Measurements from ENCODE around the gene PPP2R2B.
"Not testable (repeated sequence)": the region's sequence is repeated elsewhere in the genome, so short reads cannot be mapped to it uniquely, and the experiment has no call there.

Gene PPP2R2B

DNA sequence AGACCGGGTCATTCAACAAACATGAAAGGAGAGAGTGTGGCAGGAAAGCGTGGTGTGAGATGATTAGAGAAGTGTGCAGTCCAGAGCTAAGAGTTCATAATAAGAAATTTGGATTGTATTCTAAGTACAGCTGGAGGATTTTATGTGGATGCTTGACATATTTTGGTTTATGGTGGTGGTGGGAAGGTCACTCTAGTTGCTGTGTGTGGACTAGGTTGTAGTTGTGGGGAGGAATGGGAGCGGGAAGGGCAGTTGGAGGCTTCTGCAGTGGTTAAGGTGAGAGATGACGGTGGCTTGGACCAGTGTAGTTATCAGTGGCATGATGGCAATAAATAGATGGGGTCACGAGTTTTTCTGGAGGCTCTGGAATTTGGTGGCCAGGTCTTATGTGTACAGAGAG lies 316.8 kb downstream of the PPP2R2B start:
- Histone ChIP-seq H3K27ac (no peak overlapping the region), H3K27me3 (ENCODE audit: insufficient read depth, low read depth) (no peaks in the 10 kb centered on the region), H3K79me2 (ENCODE audit: insufficient read depth, low read depth) (no peaks in the 10 kb centered on the region), H4K20me1 (ENCODE audit: insufficient read depth) (no peaks in the 10 kb centered on the region), H3K4me2 (no peak overlapping the region), H3K9ac (no peak overlapping the region), H3K4me1 (ENCODE audit: low read depth, poor library complexity, severe bottlenecking) (peaks cover 13% of the 10 kb centered on the region), H3K36me3 (ENCODE audit: insufficient read depth) (no peaks in the 10 kb centered on the region), H2AFZ (ENCODE audit: low read depth) (no peak overlapping the region), H3K4me3 (IDR thresholded peaks at IDR 0.05; ENCODE audit: insufficient read depth, low read depth, low read length) (no peak overlapping the region)
- no peak for TF ChIP-seq CTCF (conservative IDR thresholded peaks at IDR 0.05; ENCODE audit: low read depth, low read length)

DNA sequence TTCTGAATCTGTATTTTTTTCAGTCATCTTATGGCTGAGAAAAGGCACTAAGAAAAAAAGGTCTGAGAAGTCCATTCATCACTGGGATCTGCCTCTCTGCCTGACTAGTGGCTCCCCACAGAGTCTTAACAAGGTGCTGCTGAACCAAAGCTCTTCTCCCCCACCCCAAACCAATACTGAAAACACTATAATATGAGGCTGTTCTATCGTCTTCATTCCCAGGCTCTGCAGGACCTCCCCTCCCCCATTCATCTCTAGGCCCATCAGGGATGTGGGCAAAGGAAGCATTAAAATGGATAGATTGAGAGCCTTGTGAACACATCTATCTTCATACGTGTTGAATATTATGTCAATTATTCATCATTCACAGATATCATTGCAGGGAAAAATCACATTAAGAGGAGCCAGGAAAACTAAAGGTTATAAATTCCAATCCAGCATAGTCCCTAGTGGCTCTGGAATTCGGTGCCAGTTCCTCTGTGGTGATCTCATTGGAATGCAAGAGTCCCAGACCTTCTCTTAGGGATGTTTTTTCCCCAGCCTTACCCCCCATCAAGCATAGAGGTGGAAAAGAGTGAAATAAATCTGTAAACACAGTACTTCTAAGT lies 318.2 kb downstream of the PPP2R2B start:
- Histone ChIP-seq H3K4me3 (IDR thresholded peaks at IDR 0.05; ENCODE audit: insufficient read depth, low read depth, low read length) (no peak overlapping the region), H2AFZ (ENCODE audit: low read depth) (no peak overlapping the region), H3K36me3 (ENCODE audit: insufficient read depth) (no peaks in the 10 kb centered on the region), H3K79me2 (ENCODE audit: insufficient read depth, low read depth) (no peaks in the 10 kb centered on the region), H3K4me1 (ENCODE audit: low read depth, poor library complexity, severe bottlenecking) (peaks cover 4% of the 10 kb centered on the region), H3K4me2 (no peak overlapping the region), H3K9ac (no peak overlapping the region), H4K20me1 (ENCODE audit: insufficient read depth) (no peaks in the 10 kb centered on the region), H3K27me3 (ENCODE audit: insufficient read depth, low read depth) (no peaks in the 10 kb centered on the region), H3K27ac (no peak overlapping the region)
- no peak for TF ChIP-seq CTCF (conservative IDR thresholded peaks at IDR 0.05; ENCODE audit: low read depth, low read length)

GRCh38 chr5:146556884-146557283 lies 321.7 kb downstream of the PPP2R2B start:
- H3K4me1 ChIP-seq (ENCODE audit: low read depth, poor library complexity, severe bottlenecking); H3K27ac ChIP-seq; H3K9ac ChIP-seq; H4K20me1 ChIP-seq (ENCODE audit: insufficient read depth); H3K27me3 ChIP-seq (ENCODE audit: insufficient read depth, low read depth); H3K79me2 ChIP-seq (ENCODE audit: insufficient read depth, low read depth); H3K4me2 ChIP-seq; H3K4me3 ChIP-seq (IDR thresholded peaks at IDR 0.05; ENCODE audit: insufficient read depth, low read depth, low read length); H2AFZ ChIP-seq (ENCODE audit: low read depth); H3K36me3 ChIP-seq (ENCODE audit: insufficient read depth): not testable (repeated sequence)

DNA sequence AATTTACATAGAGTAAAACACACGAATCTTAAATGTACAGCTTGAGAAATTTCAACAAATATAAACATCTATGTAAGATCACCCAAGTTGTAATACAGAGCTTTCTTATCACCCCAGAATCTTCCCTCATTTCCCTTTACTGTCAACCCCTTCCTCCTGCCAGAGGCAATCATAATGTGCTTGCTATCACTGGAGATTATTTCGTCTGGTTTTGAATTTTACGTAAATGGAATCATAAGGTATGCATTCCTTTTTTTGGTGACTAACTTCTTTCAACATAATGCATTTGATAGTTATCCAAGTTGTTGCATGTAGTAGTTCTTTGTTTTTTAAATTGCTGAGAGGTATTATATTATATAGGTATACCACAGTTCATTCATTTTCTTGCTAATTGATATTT lies 325.1 kb downstream of the PPP2R2B start:
- no peak for TF ChIP-seq CTCF (conservative IDR thresholded peaks at IDR 0.05; ENCODE audit: low read depth, low read length)
- Histone ChIP-seq H3K9ac (no peak overlapping the region), H3K79me2 (ENCODE audit: insufficient read depth, low read depth) (no peaks in the 10 kb centered on the region), H2AFZ (ENCODE audit: low read depth) (no peak overlapping the region), H3K4me2 (no peak overlapping the region), H3K4me3 (IDR thresholded peaks at IDR 0.05; ENCODE audit: insufficient read depth, low read depth, low read length) (no peak overlapping the region), H3K36me3 (ENCODE audit: insufficient read depth) (no peaks in the 10 kb centered on the region), H3K27me3 (ENCODE audit: insufficient read depth, low read depth) (no peaks in the 10 kb centered on the region), H4K20me1 (ENCODE audit: insufficient read depth) (no peaks in the 10 kb centered on the region), H3K27ac (no peak overlapping the region), H3K4me1 (ENCODE audit: low read depth, poor library complexity, severe bottlenecking) (peaks cover 25% of the 10 kb centered on the region)

- peak overlapping the region; percentile 41; the same call in 1 of the 2 replicates for H3K9ac ChIP-seq
- peaks cover 59% of the 10 kb centered on the region for H3K4me1 ChIP-seq (ENCODE audit: low read depth, poor library complexity, severe bottlenecking)
- peak overlapping the region; percentile 82 for H3K27ac ChIP-seq
- H3K4me3 ChIP-seq (IDR thresholded peaks at IDR 0.05; ENCODE audit: insufficient read depth, low read depth, low read length): no peak overlapping the region
- TF ChIP-seq CTCF (conservative IDR thresholded peaks at IDR 0.05; ENCODE audit: low read depth, low read length): no peak
- H3K27me3 ChIP-seq (ENCODE audit: insufficient read depth, low read depth): no peaks in the 10 kb centered on the region
- H3K79me2 ChIP-seq (ENCODE audit: insufficient read depth, low read depth): no peaks in the 10 kb centered on the region
- no peaks in the 10 kb centered on the region for H3K36me3 ChIP-seq (ENCODE audit: insufficient read depth)
- H4K20me1 ChIP-seq (ENCODE audit: insufficient read depth): no peaks in the 10 kb centered on the region
- peak overlapping the region; percentile 24; the same call in 1 of the 2 replicates for H2AFZ ChIP-seq (ENCODE audit: low read depth)
- H3K4me2 ChIP-seq: peak overlapping the region; percentile 74
These were observed 328.9 kb downstream of the PPP2R2B start for GRCh38 chr5:146549615-146550014.
